ENCODE data around the gene IFT81. TPM values are rescaled to one million over a fixed set of nuclear protein-coding genes. Genes with fewer than 3 reads are reported as not detected.

Gene IFT81
- total and polyA plus RNA-seq, 2 donors (not counting 3 experiments of a cell fraction or from before 2014, with no cell fraction given): 2.4 to 9.8 TPM

DNA sequence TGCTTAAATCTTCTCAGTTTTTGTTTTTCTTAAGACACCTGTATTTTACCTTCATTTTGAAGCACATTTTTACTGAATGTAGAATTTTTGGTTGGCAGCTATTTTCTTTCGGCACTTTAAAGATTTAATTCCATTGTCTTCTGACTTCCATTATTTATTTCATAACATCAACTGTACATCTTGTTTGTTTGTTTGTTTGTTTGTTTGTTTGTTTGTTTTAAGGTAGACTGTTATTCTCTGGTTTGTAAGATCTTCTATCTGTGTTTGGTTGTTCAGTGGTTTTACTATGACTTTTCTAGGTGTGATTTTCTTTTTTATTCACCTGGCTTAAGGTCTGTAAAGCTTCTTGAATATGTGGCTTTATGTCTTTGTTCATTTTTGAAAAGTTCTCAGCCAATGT lies 61.9 kb downstream of the IFT81 start:
- TF ChIP-seq POLR2AphosphoS5 (IDR thresholded peaks at IDR 0.05; ENCODE audit: insufficient read depth, low read depth, low read length): no peak
- TF ChIP-seq POLR2A (IDR thresholded peaks at IDR 0.05; ENCODE audit: low read depth, low read length): no peak
- no peak for TF ChIP-seq FOS (IDR thresholded peaks at IDR 0.05; ENCODE audit: borderline replicate concordance, insufficient read depth, low read length)
- no peak for TF ChIP-seq JUN (IDR thresholded peaks at IDR 0.05; ENCODE audit: borderline replicate concordance, insufficient read depth, insufficient read length, low read depth)
- TF ChIP-seq GATA2 (IDR thresholded peaks at IDR 0.05; ENCODE audit: insufficient read depth, insufficient read length, low read depth, low read length): no peak
- TF ChIP-seq CTCF (IDR thresholded peaks at IDR 0.05; ENCODE audit: extremely low read depth in 1 of 2, insufficient read depth in 1 of 2, low read depth in 1 of 2, low read length in 2 of 2): no peak
- TF ChIP-seq, protein P1, sequence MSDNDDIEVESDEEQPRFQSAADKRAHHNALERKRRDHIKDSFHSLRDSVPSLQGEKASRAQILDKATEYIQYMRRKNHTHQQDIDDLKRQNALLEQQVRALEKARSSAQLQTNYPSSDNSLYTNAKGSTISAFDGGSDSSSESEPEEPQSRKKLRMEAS (IDR thresholded peaks at IDR 0.05; ENCODE audit: insufficient read depth, insufficient read length): no peak
- no peak for TF ChIP-seq MYC (IDR thresholded peaks at IDR 0.05; ENCODE audit: low read depth, low read length)
- TF ChIP-seq EZH2 (IDR thresholded peaks at IDR 0.05; ENCODE audit: borderline replicate concordance, low read depth, low read length, severe bottlenecking): no peak
- Histone ChIP-seq H3K9me3 (replicated peaks; ENCODE audit: control insufficient read depth, insufficient read depth, low read length) (no peaks in the 10 kb centered on the region), H3K4me1 (ENCODE audit: control insufficient read depth, extremely low read depth, insufficient read depth, low read length) (no peaks in the 10 kb centered on the region), H2AFZ (ENCODE audit: low read depth, low read length) (no peak overlapping the region), H3K27ac (ENCODE audit: insufficient read depth, low read depth, low read length) (no peak overlapping the region), H3K4me3 (replicated peaks in 1 of 3; ENCODE audit: insufficient read depth in 1 of 3, low read depth in 1 of 3, low read length in 3 of 3) (no peak overlapping the region), H3K9me1 (replicated peaks; ENCODE audit: control insufficient read depth, extremely low read depth, insufficient read depth, low read length) (no peaks in the 10 kb centered on the region), H4K20me1 (replicated peaks; ENCODE audit: control insufficient read depth, extremely low read depth, insufficient read depth, low read length) (no peaks in the 10 kb centered on the region), H3K4me2 (ENCODE audit: insufficient read depth, low read length) (no peak overlapping the region), H3K27me3 (ENCODE audit: control insufficient read depth in 2 of 2, insufficient read depth in 2 of 2, low read length in 2 of 2) (no peaks in the 10 kb centered on the region), H3K36me3 (ENCODE audit: control insufficient read depth in 2 of 2, extremely low read depth in 1 of 2, insufficient read depth in 2 of 2, low read length in 2 of 2) (peaks cover 0 to 5% of the 10 kb centered on the region in 2 experiments), H3K79me2 (ENCODE audit: control insufficient read depth, insufficient read depth, low read length) (no peaks in the 10 kb centered on the region), H3K9ac (replicated peaks; ENCODE audit: extremely low read depth, insufficient read depth, low read length) (no peak overlapping the region)
- POLR2A ChIA-PET: no interaction called here
- no TSS peak for BruUV-seq (replicated peaks)
- DNase-seq (ENCODE audit: low read depth, low spot score) (no peak), FAIRE-seq (no peak)
- intact Hi-C loops (cut with micrococcal nuclease): no loop called here
- CTCF ChIA-PET: no interaction called here
- dilution Hi-C loops (cut with MboI; ENCODE audit: extremely low pct_ligation_motif_present, low sequenced_read_pairs): no loop called here

Measured in endothelial cell of umbilical vein (primary cell).